CD14-positive monocyte (primary cell): ENCODE results near the gene KIF26B. TPM values are rescaled to one million over a fixed set of nuclear protein-coding genes. Genes with fewer than 3 reads are reported as not detected.

Experiments
- DNase-seq, 3 donors: peaks; one replicate each; pipeline ENCODE4 v3.0.0-alpha.2; 2011 to 2022
- H2AFZ ChIP-seq: 2 replicates; pipeline ENCODE4 v1.6.0; 2012; ENCODE audit warnings: mild to moderate bottlenecking, low read depth, low read length, inconsistent platforms; ENCODE audit not compliant: insufficient read depth, poor library complexity, severe bottlenecking
- H3K27ac ChIP-seq, 2 donors: 1 replicate in 1 of 2; 2 replicates in 1 of 2; pipeline ENCODE4 v1.5.1; 2012 to 2013; ENCODE audit warnings: low read length in 2 of 2, control low read depth in 1 of 2, inconsistent platforms in 1 of 2, low read depth in 1 of 2, mild to moderate bottlenecking in 1 of 2
- H3K27me3 ChIP-seq, 2 donors: one replicate each; pipeline versions ENCODE4 v1.6.0 to v1.6.1; 2011 to 2013; ENCODE audit warnings: low read length in 2 of 2; ENCODE audit not compliant: control insufficient read depth in 2 of 2, insufficient read depth in 2 of 2
- H3K36me3 ChIP-seq, 2 donors: replicated peaks in 1 of 2; 1 replicate in 1 of 2; 2 replicates in 1 of 2; pipeline versions ENCODE4 v1.5.1 to v1.6.1; 2012 to 2013; ENCODE audit warnings: low read length in 2 of 2, control low read depth in 1 of 2, inconsistent platforms in 1 of 2, mild to moderate bottlenecking in 1 of 2; ENCODE audit not compliant: insufficient read depth in 2 of 2, control insufficient read depth in 1 of 2
- H3K4me1 ChIP-seq, 2 donors: 1 replicate in 1 of 2; 2 replicates in 1 of 2; pipeline versions ENCODE4 v1.5.1 to v1.6.1; 2012 to 2013; ENCODE audit warnings: low read length in 2 of 2, control low read depth in 1 of 2, inconsistent platforms in 1 of 2, mild to moderate bottlenecking in 1 of 2, moderate library complexity in 1 of 2; ENCODE audit not compliant: insufficient read depth in 2 of 2, control insufficient read depth in 1 of 2
- H3K4me2 ChIP-seq: replicated peaks from 2 replicates; pipeline ENCODE3; 2012; ENCODE audit warnings: low read length, moderate library complexity, mild to moderate bottlenecking; ENCODE audit not compliant: poor library complexity, severe bottlenecking; ENCODE audit errors: extremely low read depth
- H3K4me3 ChIP-seq, 3 experiments: fragments of 200-600 bp in 1 of 3; sonication (generic) in 1 of 3; replicated peaks in 1 of 3; 1 replicate in 2 of 3; 2 replicates in 1 of 3; pipeline ENCODE4 v1.5.1; 2011 to 2013; ENCODE audit warnings: low read length in 3 of 3, mild to moderate bottlenecking in 3 of 3, control low read depth in 2 of 3, low read depth in 2 of 3, inconsistent platforms in 1 of 3, moderate library complexity in 1 of 3
- H3K79me2 ChIP-seq: 2 replicates; pipeline ENCODE4 v1.6.0; 2012; ENCODE audit warnings: mild to moderate bottlenecking, control low read depth, inconsistent platforms, low read length, moderate library complexity; ENCODE audit not compliant: insufficient read depth
- H3K9ac ChIP-seq: 2 replicates; pipeline ENCODE4 v1.6.0; 2017; ENCODE audit warnings: low read length, mild to moderate bottlenecking; ENCODE audit not compliant: insufficient read depth, poor library complexity, severe bottlenecking
- H3K9me3 ChIP-seq, 2 donors: replicated peaks in 1 of 2; 1 replicate in 1 of 2; 2 replicates in 1 of 2; pipeline versions ENCODE4 v1.5.1 to v1.6.1; 2012 to 2013; ENCODE audit warnings: low read length in 2 of 2, control low read depth in 1 of 2; ENCODE audit not compliant: control insufficient read depth in 1 of 2, insufficient read depth in 1 of 2
- H4K20me1 ChIP-seq: 2 replicates; pipeline ENCODE4 v1.6.0; 2012; ENCODE audit warnings: mild to moderate bottlenecking, low read length, control low read depth, moderate library complexity; ENCODE audit not compliant: insufficient read depth
- H3K27ac Mint-ChIP-seq, 7 donors: one replicate each; pipeline ENCODE4 v1.8.0; 2020; ENCODE audit warnings: mild to moderate bottlenecking in 7 of 7, mixed read lengths in 7 of 7, moderate library complexity in 6 of 7, inconsistent platforms in 2 of 7
- H3K27me3 Mint-ChIP-seq, 3 donors: one replicate each; pipeline ENCODE4 v1.8.0; 2021 to 2022; ENCODE audit warnings: low read depth in 3 of 3, mild to moderate bottlenecking in 3 of 3, mixed read lengths in 3 of 3, moderate library complexity in 3 of 3, inconsistent platforms in 1 of 3
- H3K36me3 Mint-ChIP-seq, 2 donors: one replicate each; pipeline ENCODE4 v1.8.0; 2020; ENCODE audit warnings: mixed read lengths in 2 of 2, inconsistent platforms in 1 of 2, mild to moderate bottlenecking in 1 of 2
- H3K4me1 Mint-ChIP-seq: one replicate; pipeline ENCODE4 v1.8.0; 2020; ENCODE audit warnings: mild to moderate bottlenecking, mixed read lengths
- H3K4me3 Mint-ChIP-seq, 2 donors: one replicate each; pipeline ENCODE4 v1.8.0; 2020; ENCODE audit warnings: mild to moderate bottlenecking in 2 of 2, mixed read lengths in 2 of 2, moderate library complexity in 1 of 2
- H3K9me3 Mint-ChIP-seq, 7 donors: one replicate each; pipeline ENCODE4 v1.8.0; 2020 to 2022; ENCODE audit warnings: mixed read lengths in 7 of 7, mild to moderate bottlenecking in 6 of 7, moderate library complexity in 6 of 7, inconsistent platforms in 2 of 7
- CTCF ChIP-seq: fragments of 200-600 bp; IDR thresholded peaks from one replicate; pipeline ENCODE4 v1.8.0; 2022; ENCODE audit warnings: antibody characterized with exemption, mild to moderate bottlenecking
- WGBS: methylation state at CpG from one replicate; pipeline ENCODE4 v1.1.5; 2013; ENCODE audit warnings: missing lambda C conversion rate; ENCODE audit not compliant: insufficient coverage; 5-methylcytosine and 5-hydroxymethylcytosine counted together
- intact Hi-C, 2 donors: fragments of 100-400 bp; cut with micrococcal nuclease; formaldehyde crosslinking; loops; one replicate each; pipeline versions ENCODE4 v1.15.0 to v1.15.1; 2023
- polyA plus RNA-seq, 3 donors: library from polyadenylated mRNA; depleted of rRNA in 1 of 3; unstranded in 2 of 3; stranded (reverse) in 1 of 3; fragments of 300-500 nt in 2 of 3; fragments of >200 nt in 1 of 3; fragmentation: Illumina TruSeq in 2 of 3; gene quantifications; 1 replicate in 2 of 3; 2 replicates in 1 of 3; pipeline ENCODE4 v1.2.3, GENCODE V29; 2012 to 2021

The KIF26B gene
- polyA plus RNA-seq, 3 donors = 0.01 to 0.05 TPM; not detected in 1

- H3K27ac Mint-ChIP-seq = no peak overlapping the region
- intact Hi-C loops = no loop called here
Measured at GRCh38 chr1:245541369-245541768, 386.6 kb downstream of the KIF26B start.

DNA sequence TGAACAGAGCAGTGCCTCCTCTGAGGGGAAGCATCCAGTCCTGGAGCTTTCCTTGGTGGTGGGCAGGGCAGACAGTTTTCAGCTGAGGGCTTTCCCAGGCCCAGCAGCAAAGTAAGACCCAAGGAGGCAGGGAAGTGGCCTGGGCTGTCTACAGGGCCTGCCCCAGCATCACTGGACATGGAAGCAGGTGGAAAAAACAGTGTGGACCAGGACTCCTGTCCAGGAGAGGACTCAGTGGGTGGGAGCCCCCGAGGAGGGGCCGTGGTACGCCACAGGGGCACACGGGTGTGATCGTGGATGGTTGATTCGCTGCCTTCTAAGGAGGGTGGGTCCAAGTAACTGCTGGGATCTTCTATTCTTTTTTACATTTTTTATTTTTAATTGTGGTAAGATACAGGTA lies 387.6 kb downstream of the KIF26B start:
- Mint-ChIP-seq H3K9me3 (peaks cover 0 to 4% (median 1%) of the 10 kb centered on the region in 7 donors), H3K4me3 (no peak overlapping the region), H3K36me3 (peaks cover 3 to 9% of the 10 kb centered on the region in 2 donors), H3K27ac (no peak overlapping the region), H3K4me1 (no peaks in the 10 kb centered on the region), H3K27me3 (peaks cover 7 to 14% (median 14%) of the 10 kb centered on the region in 3 donors)
- Histone ChIP-seq H3K9ac (no peak overlapping the region), H2AFZ (no peak overlapping the region), H3K4me3 (no peak overlapping the region), H3K4me1 (no peaks in the 10 kb centered on the region), H3K27ac (no peak overlapping the region), H4K20me1 (no peaks in the 10 kb centered on the region), H3K4me2 (no peak overlapping the region), H3K27me3 (no peaks in the 10 kb centered on the region), H3K9me3 (no peaks in the 10 kb centered on the region), H3K79me2 (no peaks in the 10 kb centered on the region), H3K36me3 (no peaks in the 10 kb centered on the region)
- whole genome bisulfite sequencing = 80% methylated on average over 2 of the region's 6 CpGs
- TF ChIP-seq CTCF = no peak
- DNase-seq = no peak
- intact Hi-C loops = no loop called here

More at GRCh38 chr1:245541369-245541768, 386.6 kb downstream of the KIF26B start:
- Histone ChIP-seq H3K36me3 (no peaks in the 10 kb centered on the region), H3K4me3 (no peak overlapping the region), H3K4me2 (no peak overlapping the region), H3K27ac (no peak overlapping the region), H4K20me1 (no peaks in the 10 kb centered on the region), H3K27me3 (no peaks in the 10 kb centered on the region), H3K4me1 (no peaks in the 10 kb centered on the region), H3K9me3 (no peaks in the 10 kb centered on the region), H2AFZ (no peak overlapping the region), H3K9ac (no peak overlapping the region), H3K79me2 (no peaks in the 10 kb centered on the region)
- no peak for DNase-seq
- 96% methylated on average over 12 of the region's 14 CpGs for WGBS
- Mint-ChIP-seq H3K9me3 (peaks cover 0 to 6% (median 0%) of the 10 kb centered on the region in 7 donors), H3K4me3 (no peak overlapping the region), H3K4me1 (no peaks in the 10 kb centered on the region), H3K27me3 (peaks cover 7 to 13% (median 13%) of the 10 kb centered on the region in 3 donors), H3K36me3 (peaks cover 3 to 12% of the 10 kb centered on the region in 2 donors)
- TF ChIP-seq CTCF = no peak
